Cardiac septum (tissue), 1 donor: ENCODE measurements around the gene RMND5A. TPM values are rescaled to one million over a fixed set of nuclear protein-coding genes. Genes with fewer than 3 reads are reported as not detected.

Experiments used
- DNase-seq: peaks from one replicate; pipeline ENCODE4 v3.0.0-alpha.2; 2020; ENCODE audit warnings: low spot score
- intact Hi-C: fragments of 100-400 bp; cut with DNase I; formaldehyde crosslinking; loops from one replicate; pipeline ENCODE4 v1.14.0; 2022
- total RNA-seq: library from RNA; stranded (reverse); fragmentation: NEBNext Ultra II Directional; extraction: Animal tissue kit (Norgen Biotek cat#: 25700); gene quantifications from one replicate; pipeline ENCODE4 v1.2.1, GENCODE V29; 2021
- donor health status: DM: no; HTN: no; CAD: no.

RMND5A gene
- total RNA-seq, 1 donor from 2014 or later: 96.6 TPM

DNA sequence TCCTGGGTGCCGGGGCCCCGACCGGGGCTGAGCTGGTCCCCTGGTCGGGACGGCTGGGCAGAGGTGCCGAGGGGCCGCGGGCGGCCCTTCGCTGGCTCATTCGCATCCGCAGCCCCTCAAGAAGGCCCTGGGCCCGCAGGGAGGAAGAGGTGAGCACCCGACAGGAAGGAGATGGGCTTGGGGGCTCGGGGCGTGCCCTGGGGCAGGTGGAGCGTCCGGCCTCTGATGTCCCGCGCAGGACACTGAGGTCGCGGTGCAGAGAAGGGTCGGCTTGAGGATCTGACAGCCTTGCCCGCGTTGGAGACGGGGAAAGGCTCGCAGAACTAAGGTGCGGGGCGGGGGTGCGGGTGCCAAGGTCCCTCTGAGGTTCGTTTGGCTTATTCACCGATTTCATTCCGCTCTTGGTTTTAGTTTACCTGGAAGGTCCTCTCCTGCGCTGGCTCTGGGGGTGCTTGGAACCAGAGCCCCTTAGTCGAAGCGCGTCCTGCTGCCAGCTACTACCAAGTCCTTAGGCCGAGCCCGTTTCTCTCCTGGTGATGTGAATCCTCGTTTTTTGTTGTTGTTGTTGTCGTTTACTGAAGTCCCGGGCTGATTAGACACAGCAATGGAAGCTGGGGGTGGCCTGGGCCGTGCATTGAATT lies 89.5 kb downstream of the RMND5A start:
- no peak for DNase-seq
- intact Hi-C loops: no loop called here

DNA sequence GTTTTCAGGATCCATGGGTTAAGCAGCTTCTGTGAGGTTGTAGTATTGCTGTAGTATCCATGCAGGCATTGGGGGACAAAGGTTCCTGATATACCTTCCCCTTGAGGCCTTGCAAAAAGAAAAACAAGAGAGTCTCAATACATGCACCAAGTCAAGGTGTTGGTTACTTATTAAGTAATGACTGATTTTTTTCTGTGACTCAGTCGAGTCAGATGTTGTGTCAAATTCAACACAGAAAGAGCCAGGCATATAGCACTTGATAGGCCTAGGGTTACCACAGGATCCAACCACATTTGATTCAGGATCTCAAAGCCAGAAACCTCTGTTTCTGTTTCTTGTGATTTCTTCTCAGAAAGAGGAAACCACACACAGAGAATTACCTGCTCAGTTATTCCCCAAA lies 95.5 kb downstream of the RMND5A start:
- intact Hi-C loops: no loop called here
- no peak for DNase-seq

- intact Hi-C loops: no loop called here
- no peak for DNase-seq
Observed at GRCh38 chr2:86818114-86818801, 98.2 kb downstream of the RMND5A start.

DNA sequence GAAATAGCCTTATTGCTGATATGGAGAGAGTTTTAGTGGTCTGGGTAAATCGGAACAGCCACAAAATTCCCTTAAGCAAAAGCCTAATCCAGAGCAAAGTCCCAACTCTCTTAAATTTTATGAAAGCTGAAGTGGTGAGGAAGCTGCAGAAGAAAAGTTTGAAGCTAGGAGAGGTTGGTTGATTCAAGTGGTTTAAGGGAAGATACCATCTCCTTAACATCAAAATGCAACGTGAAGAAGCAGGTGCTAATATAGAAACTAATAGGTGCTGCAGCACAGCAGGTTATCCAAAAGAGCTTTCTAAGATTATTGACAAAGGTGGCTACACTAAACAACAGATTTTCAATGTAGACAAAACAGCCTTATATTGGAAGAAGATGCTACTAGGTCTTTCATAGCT lies 98.9 kb downstream of the RMND5A start:
- no peak for DNase-seq
- intact Hi-C loops: no loop called here

- intact Hi-C loops: no loop called here
- no peak for DNase-seq
Observed at GRCh38 chr2:86821306-86821705, 101.2 kb downstream of the RMND5A start.

- no peak for DNase-seq
- intact Hi-C loops: no loop called here
Observed at GRCh38 chr2:86821842-86822241, 101.8 kb downstream of the RMND5A start.

- no peak for DNase-seq
- intact Hi-C loops: no loop called here
Observed at GRCh38 chr2:86822668-86823345, 102.7 kb downstream of the RMND5A start.

DNA sequence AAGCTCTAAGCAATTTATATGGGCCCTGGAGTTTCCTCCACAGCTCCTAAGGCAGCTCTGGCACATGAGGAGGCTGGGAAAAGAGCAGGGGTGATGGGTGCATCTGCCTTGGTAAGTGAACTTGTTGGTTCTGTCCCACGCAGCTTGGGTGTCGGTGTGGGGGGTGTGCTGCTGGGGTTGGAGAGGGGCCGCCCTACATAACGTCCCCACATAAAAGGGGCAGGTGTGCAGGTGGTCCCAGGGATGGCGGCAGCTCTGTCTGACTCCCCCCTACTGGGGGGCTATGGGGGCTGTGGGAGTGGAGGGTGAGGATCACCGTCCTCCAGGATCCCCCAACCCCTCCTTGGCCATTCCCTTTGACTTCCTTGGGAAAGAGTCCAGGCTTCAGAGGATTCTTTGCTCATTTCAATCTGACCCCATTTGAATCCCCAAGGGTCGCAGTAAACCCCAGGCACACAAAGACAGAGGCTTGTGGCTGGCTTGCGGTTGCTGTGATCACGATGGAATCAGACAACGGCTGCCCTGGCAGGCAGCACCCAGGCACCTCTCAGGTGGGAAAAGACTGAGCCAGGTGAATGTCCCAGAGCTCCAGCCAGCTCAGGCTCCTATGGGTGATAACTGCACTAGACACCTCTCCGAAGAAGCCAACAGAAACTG lies 105.1 kb downstream of the RMND5A start:
- no peak for DNase-seq

GRCh38 chr2:86825693-86826381 lies 105.7 kb downstream of the RMND5A start:
- intact Hi-C loops: no loop called here
- DNase-seq: no peak

More for the DNA sequence above, 105.1 kb downstream of the RMND5A start:
- intact Hi-C loops: no loop called here

- DNase-seq: no peak
- intact Hi-C loops: no loop called here
Observed at GRCh38 chr2:86826951-86827350, 106.9 kb downstream of the RMND5A start.

Other genes starting within 250 kb of the RMND5A start
- gene CHMP3, start 156.8 kb upstream of the RMND5A start, total RNA-seq: 175 TPM
- 63.4 TPM for gene RNF103, start 96.4 kb upstream of the RMND5A start, total RNA-seq
- gene CD8A, start 70.6 kb downstream of the RMND5A start, total RNA-seq: 0.62 TPM
- gene CD8B, start 141.6 kb downstream of the RMND5A start, total RNA-seq: 0.62 TPM
- 0.22 TPM for gene RGPD1, start 221.8 kb downstream of the RMND5A start, total RNA-seq